ENCODE measurements around the gene NUFIP2. TPM values are rescaled to one million over a fixed set of nuclear protein-coding genes. Genes with fewer than 3 reads are reported as not detected.

NUFIP2 gene
- total RNA-seq, 2 donors from 2014 or later, result 92.9 to 104 TPM

DNA sequence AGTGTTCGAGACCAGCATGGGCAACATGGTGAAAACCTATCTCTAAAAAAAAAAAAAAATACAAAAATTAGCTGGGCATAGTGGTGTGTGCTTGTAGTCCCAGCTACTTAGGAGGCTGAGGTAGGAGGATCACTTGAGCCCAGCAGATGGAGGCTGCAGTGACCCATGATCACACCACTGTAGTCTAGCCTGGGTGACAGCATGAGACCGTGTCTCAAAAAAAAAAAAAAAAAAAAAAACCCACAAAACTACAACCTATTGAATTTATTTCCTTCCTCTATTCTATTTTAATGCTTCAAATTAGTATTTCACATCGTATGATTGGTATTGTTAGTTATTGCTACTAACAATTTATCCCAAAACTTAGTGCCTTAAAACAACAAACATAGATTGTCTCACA lies 9.4 kb upstream of the NUFIP2 start:
- H3K36me3 Mint-ChIP-seq (ENCODE audit: low read depth), result no peaks in the 10 kb centered on the region
- Histone ChIP-seq H3K9me3 (ENCODE audit: control insufficient read depth, low read length) (no peaks in the 10 kb centered on the region), H3K9ac (ENCODE audit: extremely low read depth, low read length, poor library complexity, severe bottlenecking) (no peak overlapping the region), H3K4me1 (ENCODE audit: control insufficient read depth, insufficient read depth, low read length) (no peaks in the 10 kb centered on the region), H3K27me3 (ENCODE audit: control insufficient read depth, insufficient read depth, low read length, poor library complexity, severe bottlenecking) (no peaks in the 10 kb centered on the region), H3K4me3 (ENCODE audit: low read length) (no peak overlapping the region), H3K27ac (ENCODE audit: low read depth, low read length) (no peak overlapping the region), H3K36me3 (ENCODE audit: control insufficient read depth, insufficient read depth, low read length) (no peaks in the 10 kb centered on the region)
- H3K27ac Mint-ChIP-seq, result no peak overlapping the region
- 100% methylated on average over 3 of the region's 3 CpGs; no CpG with 5 or more reads in 1 of the 2 experiments for WGBS, 2 experiments (ENCODE audit: insufficient coverage in 1 of 2, insufficient read length in 1 of 2)
- H3K4me3 Mint-ChIP-seq, result no peak overlapping the region
- no peaks in the 10 kb centered on the region for H3K9me3 Mint-ChIP-seq
- DNase-seq, result no peak
- no peaks in the 10 kb centered on the region for H3K27me3 Mint-ChIP-seq (ENCODE audit: insufficient read depth)
- no peaks in the 10 kb centered on the region for H3K4me1 Mint-ChIP-seq
- TF ChIP-seq, protein P1, sequence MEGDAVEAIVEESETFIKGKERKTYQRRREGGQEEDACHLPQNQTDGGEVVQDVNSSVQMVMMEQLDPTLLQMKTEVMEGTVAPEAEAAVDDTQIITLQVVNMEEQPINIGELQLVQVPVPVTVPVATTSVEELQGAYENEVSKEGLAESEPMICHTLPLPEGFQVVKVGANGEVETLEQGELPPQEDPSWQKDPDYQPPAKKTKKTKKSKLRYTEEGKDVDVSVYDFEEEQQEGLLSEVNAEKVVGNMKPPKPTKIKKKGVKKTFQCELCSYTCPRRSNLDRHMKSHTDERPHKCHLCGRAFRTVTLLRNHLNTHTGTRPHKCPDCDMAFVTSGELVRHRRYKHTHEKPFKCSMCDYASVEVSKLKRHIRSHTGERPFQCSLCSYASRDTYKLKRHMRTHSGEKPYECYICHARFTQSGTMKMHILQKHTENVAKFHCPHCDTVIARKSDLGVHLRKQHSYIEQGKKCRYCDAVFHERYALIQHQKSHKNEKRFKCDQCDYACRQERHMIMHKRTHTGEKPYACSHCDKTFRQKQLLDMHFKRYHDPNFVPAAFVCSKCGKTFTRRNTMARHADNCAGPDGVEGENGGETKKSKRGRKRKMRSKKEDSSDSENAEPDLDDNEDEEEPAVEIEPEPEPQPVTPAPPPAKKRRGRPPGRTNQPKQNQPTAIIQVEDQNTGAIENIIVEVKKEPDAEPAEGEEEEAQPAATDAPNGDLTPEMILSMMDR (conservative IDR thresholded peaks at IDR 0.05), result no peak

DNA sequence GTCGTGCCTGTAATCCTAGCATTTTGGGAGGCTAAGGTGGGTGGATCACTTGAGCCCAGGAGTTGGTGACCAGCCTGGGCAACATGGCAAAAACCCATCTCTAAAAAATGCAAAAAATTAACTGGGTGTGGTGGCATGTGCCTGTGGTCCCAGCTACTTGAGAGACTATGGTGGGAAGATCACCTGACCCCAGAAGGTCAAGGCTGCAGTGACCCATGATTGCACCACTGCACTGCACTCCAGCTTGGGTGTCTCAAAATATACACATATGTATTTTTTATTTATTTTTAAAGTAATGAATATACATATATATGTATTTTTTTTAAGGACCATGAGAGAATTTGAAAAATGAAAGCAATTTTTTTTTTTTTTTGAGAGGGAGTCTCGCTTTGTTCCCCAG lies 5.1 kb upstream of the NUFIP2 start:
- H3K36me3 Mint-ChIP-seq (ENCODE audit: low read depth), result no peaks in the 10 kb centered on the region
- 95% methylated on average over 2 of the region's 2 CpGs; no CpG with 5 or more reads in 1 of the 2 experiments for WGBS, 2 experiments (ENCODE audit: insufficient coverage in 1 of 2, insufficient read length in 1 of 2)
- Histone ChIP-seq H3K36me3 (ENCODE audit: control insufficient read depth, insufficient read depth, low read length) (no peaks in the 10 kb centered on the region), H3K27me3 (ENCODE audit: control insufficient read depth, insufficient read depth, low read length, poor library complexity, severe bottlenecking) (no peaks in the 10 kb centered on the region), H3K9me3 (ENCODE audit: control insufficient read depth, low read length) (no peaks in the 10 kb centered on the region), H3K4me1 (ENCODE audit: control insufficient read depth, insufficient read depth, low read length) (no peaks in the 10 kb centered on the region), H3K27ac (ENCODE audit: low read depth, low read length) (no peak overlapping the region), H3K4me3 (ENCODE audit: low read length) (no peak overlapping the region), H3K9ac (ENCODE audit: extremely low read depth, low read length, poor library complexity, severe bottlenecking) (no peak overlapping the region)
- no peak for DNase-seq
- TF ChIP-seq, protein P1 (conservative IDR thresholded peaks at IDR 0.05), result no peak
- no peak overlapping the region for H3K27ac Mint-ChIP-seq
- no peak overlapping the region for H3K4me3 Mint-ChIP-seq
- H3K4me1 Mint-ChIP-seq, result peaks cover 4% of the 10 kb centered on the region
- no peaks in the 10 kb centered on the region for H3K9me3 Mint-ChIP-seq
- H3K27me3 Mint-ChIP-seq (ENCODE audit: insufficient read depth), result no peaks in the 10 kb centered on the region

DNA sequence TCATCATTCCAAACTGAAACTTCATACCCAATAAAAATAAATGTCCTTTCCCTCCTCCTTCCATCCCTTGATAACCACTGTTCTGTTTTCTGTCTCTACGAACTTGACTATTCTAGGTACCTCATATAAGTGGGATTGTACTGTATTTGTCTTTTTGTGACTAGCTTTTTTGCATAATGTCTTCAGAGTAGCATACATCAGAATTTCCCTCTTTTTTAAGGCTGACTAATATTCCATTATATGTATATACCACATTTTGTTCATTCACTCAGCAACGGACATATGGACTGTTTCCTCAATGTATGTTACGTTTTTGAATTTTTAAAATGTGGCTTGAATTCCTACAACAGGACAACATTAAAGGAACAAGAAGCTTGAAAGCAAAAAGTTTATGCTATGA lies 1.5 kb upstream of the NUFIP2 start:
- Histone ChIP-seq H3K9ac (ENCODE audit: extremely low read depth, low read length, poor library complexity, severe bottlenecking) (no peak overlapping the region), H3K27ac (ENCODE audit: low read depth, low read length) (no peak overlapping the region), H3K4me1 (ENCODE audit: control insufficient read depth, insufficient read depth, low read length) (no peaks in the 10 kb centered on the region), H3K27me3 (ENCODE audit: control insufficient read depth, insufficient read depth, low read length, poor library complexity, severe bottlenecking) (no peaks in the 10 kb centered on the region), H3K4me3 (ENCODE audit: low read length) (no peak overlapping the region), H3K9me3 (ENCODE audit: control insufficient read depth, low read length) (no peaks in the 10 kb centered on the region), H3K36me3 (ENCODE audit: control insufficient read depth, insufficient read depth, low read length) (peaks cover 12% of the 10 kb centered on the region)
- Mint-ChIP-seq H3K4me1 (peaks cover 13% of the 10 kb centered on the region), H3K9me3 (no peaks in the 10 kb centered on the region), H3K36me3 (ENCODE audit: low read depth) (peaks cover 3% of the 10 kb centered on the region), H3K4me3 (no peak overlapping the region), H3K27ac (no peak overlapping the region), H3K27me3 (ENCODE audit: insufficient read depth) (no peaks in the 10 kb centered on the region)
- TF ChIP-seq, protein P1 (conservative IDR thresholded peaks at IDR 0.05), result no peak
- no peak for DNase-seq
- WGBS, 2 experiments (ENCODE audit: insufficient coverage in 1 of 2, insufficient read length in 1 of 2), result 90% methylated on average over 3 of the region's 3 CpGs; no CpG with 5 or more reads in 1 of the 2 experiments
